ENCODE data around the gene DSPP.

GRCh38 chr4:87575983-87576382 lies 32.3 kb upstream of the DSPP start:
- no peak for TF ChIP-seq CTCF (IDR thresholded peaks at IDR 0.05)
- no peak for TF ChIP-seq POLR2A (IDR thresholded peaks at IDR 0.05)

Measured in esophagus squamous epithelium (tissue), 4 donors.